Neuronal stem cell (in vitro differentiated cells): Measurements from ENCODE around the gene MCC. TPM values are rescaled to one million over a fixed set of nuclear protein-coding genes. Genes with fewer than 3 reads are reported as not detected.

Source experiments
- DNase-seq: peaks from one replicate; pipeline ENCODE4 v3.0.0-alpha.2; 2013; ENCODE audit warnings: low spot score
- H2AFZ ChIP-seq: one replicate; pipeline ENCODE4 v1.6.1; 2013; ENCODE audit warnings: mild to moderate bottlenecking, low read length, inconsistent platforms
- H2AK5ac ChIP-seq: 2 replicates; pipeline ENCODE4 v1.6.1; 2013; ENCODE audit warnings: low read depth, mild to moderate bottlenecking, inconsistent platforms, low read length, moderate library complexity, mixed read lengths
- H2BK120ac ChIP-seq: 2 replicates; pipeline ENCODE4 v1.6.1; 2013; ENCODE audit warnings: low read depth, mild to moderate bottlenecking, inconsistent platforms, low read length, moderate library complexity, mixed read lengths
- H2BK12ac ChIP-seq: one replicate; pipeline ENCODE4 v1.6.1; 2013; ENCODE audit warnings: low read length, inconsistent platforms
- H2BK15ac ChIP-seq: 2 replicates; pipeline ENCODE4 v1.6.1; 2013; ENCODE audit warnings: mild to moderate bottlenecking, low read length, inconsistent platforms, mixed read lengths
- H2BK5ac ChIP-seq: one replicate; pipeline ENCODE4 v1.6.1; 2013; ENCODE audit warnings: inconsistent platforms, mild to moderate bottlenecking, low read length, moderate library complexity
- H3K14ac ChIP-seq: one replicate; pipeline ENCODE4 v1.6.1; 2013; ENCODE audit warnings: low read length, inconsistent platforms
- H3K18ac ChIP-seq: 2 replicates; pipeline ENCODE4 v1.6.1; 2013; ENCODE audit warnings: low read length, inconsistent platforms
- H3K23ac ChIP-seq: 2 replicates; pipeline ENCODE4 v1.6.1; 2013; ENCODE audit warnings: low read depth, mild to moderate bottlenecking, mixed read lengths, low read length, inconsistent platforms; ENCODE audit not compliant: poor library complexity
- H3K27ac ChIP-seq: replicated peaks from 3 replicates; pipeline ENCODE4 v1.5.1; 2013; ENCODE audit warnings: low read length, inconsistent platforms
- H3K27me3 ChIP-seq, 3 experiments: 2 replicates each; pipeline ENCODE4 v1.6.1; 2013; ENCODE audit warnings: low read length in 3 of 3, mild to moderate bottlenecking in 2 of 3, inconsistent platforms in 1 of 3, low read depth in 1 of 3, mixed read lengths in 1 of 3, moderate library complexity in 1 of 3; ENCODE audit not compliant: control insufficient read depth in 3 of 3, insufficient read depth in 3 of 3
- H3K36me3 ChIP-seq, 2 donors: replicated peaks in 1 of 2; 2 replicates each; pipeline ENCODE4 v1.6.1; 2013; ENCODE audit warnings: low read length in 2 of 2; ENCODE audit not compliant: control insufficient read depth in 2 of 2, insufficient read depth in 2 of 2
- H3K4ac ChIP-seq: 2 replicates; pipeline ENCODE4 v1.6.1; 2013; ENCODE audit warnings: inconsistent platforms, mild to moderate bottlenecking, low read length, moderate library complexity
- H3K4me1 ChIP-seq, 2 donors: 1 replicate in 1 of 2; 2 replicates in 1 of 2; pipeline ENCODE4 v1.6.1; 2013; ENCODE audit warnings: low read length in 2 of 2, low read depth in 1 of 2; ENCODE audit not compliant: control insufficient read depth in 2 of 2, insufficient read depth in 1 of 2
- H3K4me2 ChIP-seq: one replicate; pipeline ENCODE4 v1.6.1; 2013; ENCODE audit warnings: mild to moderate bottlenecking, low read length, inconsistent platforms; ENCODE audit not compliant: insufficient read depth, poor library complexity, severe bottlenecking
- H3K4me3 ChIP-seq, 2 donors: 2 replicates each; pipeline ENCODE4 v1.5.1; 2013; ENCODE audit warnings: low read length in 2 of 2, mild to moderate bottlenecking in 2 of 2, inconsistent platforms in 1 of 2, moderate library complexity in 1 of 2
- H3K79me1 ChIP-seq: one replicate; pipeline ENCODE4 v1.6.1; 2013; ENCODE audit warnings: low read depth, mild to moderate bottlenecking, inconsistent platforms, low read length, moderate library complexity
- H3K9ac ChIP-seq: one replicate; pipeline ENCODE4 v1.6.1; 2013; ENCODE audit warnings: mild to moderate bottlenecking, low read depth, low read length, inconsistent platforms; ENCODE audit not compliant: poor library complexity
- H3K9me3 ChIP-seq, 2 donors: replicated peaks in 1 of 2; 2 replicates each; pipeline versions ENCODE3 to v1.6.1; 2013; ENCODE audit warnings: low read length in 2 of 2, mild to moderate bottlenecking in 2 of 2, inconsistent platforms in 1 of 2, low read depth in 1 of 2, mixed read lengths in 1 of 2, moderate library complexity in 1 of 2; ENCODE audit not compliant: control insufficient read depth in 2 of 2, insufficient read depth in 1 of 2
- H4K8ac ChIP-seq: one replicate; pipeline ENCODE4 v1.6.1; 2013; ENCODE audit warnings: low read depth, mild to moderate bottlenecking, inconsistent platforms, low read length, moderate library complexity
- H4K91ac ChIP-seq: one replicate; pipeline ENCODE4 v1.6.1; 2013; ENCODE audit warnings: low read length, low read depth, mild to moderate bottlenecking, inconsistent platforms; ENCODE audit not compliant: poor library complexity
- WGBS, 2 donors: extraction: QIAGEN DNeasy Blood & Tissue Kit; methylation state at CpG; one replicate each; pipeline ENCODE4 v1.1.7; 2013; ENCODE audit warnings: missing lambda C conversion rate in 2 of 2, mixed read lengths in 1 of 2; ENCODE audit not compliant: insufficient read length in 2 of 2, insufficient replicate concordance in 1 of 2; ENCODE audit errors: extremely low coverage in 2 of 2; 5-methylcytosine and 5-hydroxymethylcytosine counted together
- polyA plus RNA-seq, 2 experiments: library from polyadenylated mRNA; stranded (reverse); fragments of 200-250 nt; gene quantifications; one replicate each; pipeline ENCODE4 v1.2.3, GENCODE V29; 2013

MCC gene
- polyA plus RNA-seq (2013, experiment 1 of 2) = 1.8 TPM
- polyA plus RNA-seq (2013, experiment 2 of 2) = 1.9 TPM

- H2AK5ac ChIP-seq = no peak within 1 kb of the TSS
- H3K14ac ChIP-seq = no peak within 1 kb of the TSS
- H3K27ac ChIP-seq = no peak within 1 kb of the TSS
- peak within 1 kb of the TSS; percentile 88 to 91 for H3K4me3 ChIP-seq
- H3K4me1 ChIP-seq = no peaks in the 10 kb centered on the region
- H2AFZ ChIP-seq = peak within 1 kb of the TSS; percentile 99
- peak; percentile 82 for DNase-seq
- peak within 1 kb of the TSS; percentile 89 for H3K9ac ChIP-seq
- no peaks in the 10 kb centered on the region for H3K36me3 ChIP-seq
- no peak within 1 kb of the TSS for H4K8ac ChIP-seq
- no peak within 1 kb of the TSS for H3K4ac ChIP-seq
- H4K91ac ChIP-seq = no peak within 1 kb of the TSS
- peak within 1 kb of the TSS; percentile 85 for H3K4me2 ChIP-seq
- H2BK120ac ChIP-seq = no peak within 1 kb of the TSS
- H3K79me1 ChIP-seq = no peaks in the 10 kb centered on the region
- H2BK12ac ChIP-seq = no peak within 1 kb of the TSS
- no CpG with 5 or more reads among the region's 86 CpGs for WGBS, 2 donors
- peak within 1 kb of the TSS; percentile 65 for H3K23ac ChIP-seq
- peaks cover 7 to 23% of the 10 kb centered on the region in 2 donors for H3K9me3 ChIP-seq
- peak within 1 kb of the TSS; percentile 92 for H3K18ac ChIP-seq
- peak within 1 kb of the TSS; percentile 91 for H2BK15ac ChIP-seq
- H2BK5ac ChIP-seq = no peak within 1 kb of the TSS
- H3K27me3 ChIP-seq = peaks cover 0 to 20% (median 10%) of the 10 kb centered on the region in 3 experiments
Observed at GRCh38 chr5:113487781-113488644, at the start of gene MCC. TSS of gene MCC (minus strand) at chr5:113488453.

GRCh38 chr5:113531481-113532159 lies 43.4 kb upstream of the MCC start:
- no peak for DNase-seq
- Histone ChIP-seq H3K4me1 (no peaks in the 10 kb centered on the region), H2AFZ (no peak overlapping the region), H3K79me1 (no peaks in the 10 kb centered on the region), H3K9me3 (peaks cover 4 to 31% of the 10 kb centered on the region in 2 donors), H4K8ac (no peak overlapping the region), H3K27ac (no peak overlapping the region), H3K36me3 (peaks cover 0 to 89% of the 10 kb centered on the region in 2 donors), H3K9ac (no peak overlapping the region), H2BK5ac (no peak overlapping the region), H2AK5ac (no peak overlapping the region), H3K4ac (no peak overlapping the region), H2BK12ac (no peak overlapping the region), H4K91ac (no peak overlapping the region), H3K23ac (no peak overlapping the region), H2BK120ac (no peak overlapping the region), H2BK15ac (no peak overlapping the region), H3K27me3 (no peaks in the 10 kb centered on the region), H3K18ac (no peak overlapping the region), H3K14ac (no peak overlapping the region), H3K4me3 (no peak overlapping the region), H3K4me2 (no peak overlapping the region)
- no CpG with 5 or more reads among the region's 2 CpGs for WGBS, 2 donors

DNA sequence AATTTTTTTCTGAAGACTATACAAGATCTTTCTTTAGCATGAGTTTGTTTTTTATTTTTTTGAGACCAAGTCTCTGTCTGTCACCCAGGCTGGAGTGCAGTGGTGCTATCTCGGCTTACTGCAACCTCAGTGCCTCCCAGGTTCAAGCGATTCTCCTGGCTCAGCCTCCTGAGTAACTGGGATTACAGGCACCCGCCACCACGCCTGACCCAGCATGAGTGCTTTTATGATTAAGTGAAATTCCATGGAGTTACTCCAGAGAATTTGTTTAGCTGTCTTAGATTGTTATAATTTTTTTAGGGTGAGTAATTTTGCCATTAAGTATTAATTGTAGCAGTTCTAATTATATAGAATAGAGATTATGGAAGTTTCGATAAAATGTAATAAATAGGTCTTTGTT lies 39.5 kb upstream of the MCC start:
- DNase-seq = no peak
- Histone ChIP-seq H2BK15ac (no peak overlapping the region), H3K79me1 (no peaks in the 10 kb centered on the region), H3K27ac (no peak overlapping the region), H4K8ac (no peak overlapping the region), H2BK120ac (no peak overlapping the region), H3K23ac (no peak overlapping the region), H3K18ac (no peak overlapping the region), H3K4me3 (no peak overlapping the region), H3K4me2 (no peak overlapping the region), H2BK5ac (no peak overlapping the region), H4K91ac (no peak overlapping the region), H3K14ac (no peak overlapping the region), H2AFZ (no peak overlapping the region), H3K4ac (no peak overlapping the region), H3K4me1 (peaks cover 0 to 3% of the 10 kb centered on the region in 2 donors), H2BK12ac (no peak overlapping the region), H3K9me3 (peaks cover 4 to 27% of the 10 kb centered on the region in 2 donors), H3K36me3 (peaks cover 0 to 61% of the 10 kb centered on the region in 2 donors), H3K27me3 (no peaks in the 10 kb centered on the region), H3K9ac (no peak overlapping the region), H2AK5ac (no peak overlapping the region)
- WGBS, 2 donors = 100% methylated on average over 1 of the region's 5 CpGs; no CpG with 5 or more reads in 1 of the 2 donors

DNA sequence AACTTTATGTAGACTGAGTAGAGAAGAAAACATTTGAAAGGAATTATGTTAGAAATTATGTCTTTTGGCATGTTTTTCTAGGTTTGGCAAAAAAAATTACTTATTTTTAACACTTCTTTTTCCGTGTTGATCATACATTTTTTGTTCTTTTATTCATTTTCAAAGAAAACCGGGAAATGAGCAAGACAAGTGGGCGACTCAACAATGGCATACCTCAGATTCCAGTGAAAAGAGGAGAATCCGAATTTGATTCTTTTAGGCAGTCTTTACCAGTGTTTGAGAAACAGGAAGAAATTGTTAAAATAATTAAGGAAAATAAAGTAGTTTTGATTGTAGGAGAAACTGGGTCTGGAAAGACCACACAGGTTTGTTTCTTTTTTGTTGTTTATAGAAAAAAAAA lies 38.2 kb upstream of the MCC start:
- Histone ChIP-seq H3K9me3 (peaks cover 4 to 19% of the 10 kb centered on the region in 2 donors), H2BK120ac (no peak overlapping the region), H3K23ac (no peak overlapping the region), H2AK5ac (no peak overlapping the region), H3K9ac (no peak overlapping the region), H2BK15ac (no peak overlapping the region), H4K91ac (no peak overlapping the region), H3K27ac (no peak overlapping the region), H3K27me3 (no peaks in the 10 kb centered on the region), H3K79me1 (no peaks in the 10 kb centered on the region), H3K4me2 (no peak overlapping the region), H2BK5ac (no peak overlapping the region), H3K36me3 (peaks cover 0 to 50% of the 10 kb centered on the region in 2 donors), H3K4me1 (peaks cover 0 to 3% of the 10 kb centered on the region in 2 donors), H3K14ac (no peak overlapping the region), H3K18ac (no peak overlapping the region), H4K8ac (no peak overlapping the region), H3K4me3 (no peak overlapping the region), H2AFZ (no peak overlapping the region), H2BK12ac (no peak overlapping the region), H3K4ac (no peak overlapping the region)
- no CpG with 5 or more reads among the region's 4 CpGs for WGBS, 2 donors
- DNase-seq = peak; percentile 11
